Vagina (tissue), 2 donors: Measurements from ENCODE around the gene DDX55. TPM values are rescaled to one million over a fixed set of nuclear protein-coding genes. Genes with fewer than 3 reads are reported as not detected.
A peak's percentile ranks its signal among the peaks of the same experiment; 100 is the strongest.
"Not testable (repeated sequence)": the region's sequence is repeated elsewhere in the genome, so short reads cannot be mapped to it uniquely, and the experiment has no call there.

Experiments used
- DNase-seq, 2 donors: peaks; one replicate each; pipeline ENCODE4 v3.0.0-alpha.2; 2017; ENCODE audit errors: extremely low spot score in 2 of 2
- H3K27ac ChIP-seq: fragments of 200-600 bp; sonication (generic); one replicate; pipeline ENCODE4 v1.5.1; 2019
- H3K27me3 ChIP-seq: fragments of 200-600 bp; sonication (generic); one replicate; pipeline ENCODE4 v1.5.1; 2019
- H3K36me3 ChIP-seq, 2 donors: fragments of 200-600 bp; sonication (generic); one replicate each; pipeline ENCODE4 v1.5.1; 2017 to 2019
- H3K4me1 ChIP-seq: fragments of 200-600 bp; sonication (generic); one replicate; pipeline ENCODE4 v1.5.1; 2019
- H3K4me3 ChIP-seq, 2 donors: fragments of 200-600 bp; sonication (generic); 1 replicate in 1 of 2; 2 replicates in 1 of 2; pipeline ENCODE4 v1.5.1; 2016 to 2019
- H3K9me3 ChIP-seq: fragments of 200-600 bp; sonication (generic); one replicate; pipeline ENCODE4 v1.5.1; 2019
- CTCF ChIP-seq, 3 experiments: fragments of 450-650 bp in 2 of 3; fragments of 200-600 bp in 1 of 3; sonication (generic) in 1 of 3; IDR thresholded peaks; one replicate each; pipeline ENCODE4 v1.5.1; 2017 to 2019; ENCODE audit warnings: antibody characterized with exemption in 3 of 3, mild to moderate bottlenecking in 2 of 3, moderate library complexity in 2 of 3
- POLR2A ChIP-seq, 2 donors: fragments of 450-650 bp; IDR thresholded peaks; one replicate each; pipeline ENCODE4 v1.6.1; 2017; ENCODE audit warnings: antibody characterized with exemption in 2 of 2, mild to moderate bottlenecking in 2 of 2, moderate library complexity in 2 of 2
- POLR2AphosphoS5 ChIP-seq, 2 donors: sonication (generic); formaldehyde crosslinking; IDR thresholded peaks; one replicate each; pipeline ENCODE4 v1.9.0; 2017; ENCODE audit warnings: antibody characterized with exemption in 2 of 2, mild to moderate bottlenecking in 2 of 2, low read depth in 1 of 2; ENCODE audit not compliant: insufficient read depth in 1 of 2
- intact Hi-C: fragments of 100-400 bp; cut with DNase I; formaldehyde crosslinking; loops from one replicate; pipeline ENCODE4 v1.15.1; 2023
- total RNA-seq: library from RNA; depleted of rRNA; stranded (reverse); fragments of >200 nt; gene quantifications from one replicate; pipeline ENCODE4 v1.2.3, GENCODE V29; 2016

DDX55 gene, protein sequence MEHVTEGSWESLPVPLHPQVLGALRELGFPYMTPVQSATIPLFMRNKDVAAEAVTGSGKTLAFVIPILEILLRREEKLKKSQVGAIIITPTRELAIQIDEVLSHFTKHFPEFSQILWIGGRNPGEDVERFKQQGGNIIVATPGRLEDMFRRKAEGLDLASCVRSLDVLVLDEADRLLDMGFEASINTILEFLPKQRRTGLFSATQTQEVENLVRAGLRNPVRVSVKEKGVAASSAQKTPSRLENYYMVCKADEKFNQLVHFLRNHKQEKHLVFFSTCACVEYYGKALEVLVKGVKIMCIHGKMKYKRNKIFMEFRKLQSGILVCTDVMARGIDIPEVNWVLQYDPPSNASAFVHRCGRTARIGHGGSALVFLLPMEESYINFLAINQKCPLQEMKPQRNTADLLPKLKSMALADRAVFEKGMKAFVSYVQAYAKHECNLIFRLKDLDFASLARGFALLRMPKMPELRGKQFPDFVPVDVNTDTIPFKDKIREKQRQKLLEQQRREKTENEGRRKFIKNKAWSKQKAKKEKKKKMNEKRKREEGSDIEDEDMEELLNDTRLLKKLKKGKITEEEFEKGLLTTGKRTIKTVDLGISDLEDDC
- 16.5 TPM for total RNA-seq

DNA sequence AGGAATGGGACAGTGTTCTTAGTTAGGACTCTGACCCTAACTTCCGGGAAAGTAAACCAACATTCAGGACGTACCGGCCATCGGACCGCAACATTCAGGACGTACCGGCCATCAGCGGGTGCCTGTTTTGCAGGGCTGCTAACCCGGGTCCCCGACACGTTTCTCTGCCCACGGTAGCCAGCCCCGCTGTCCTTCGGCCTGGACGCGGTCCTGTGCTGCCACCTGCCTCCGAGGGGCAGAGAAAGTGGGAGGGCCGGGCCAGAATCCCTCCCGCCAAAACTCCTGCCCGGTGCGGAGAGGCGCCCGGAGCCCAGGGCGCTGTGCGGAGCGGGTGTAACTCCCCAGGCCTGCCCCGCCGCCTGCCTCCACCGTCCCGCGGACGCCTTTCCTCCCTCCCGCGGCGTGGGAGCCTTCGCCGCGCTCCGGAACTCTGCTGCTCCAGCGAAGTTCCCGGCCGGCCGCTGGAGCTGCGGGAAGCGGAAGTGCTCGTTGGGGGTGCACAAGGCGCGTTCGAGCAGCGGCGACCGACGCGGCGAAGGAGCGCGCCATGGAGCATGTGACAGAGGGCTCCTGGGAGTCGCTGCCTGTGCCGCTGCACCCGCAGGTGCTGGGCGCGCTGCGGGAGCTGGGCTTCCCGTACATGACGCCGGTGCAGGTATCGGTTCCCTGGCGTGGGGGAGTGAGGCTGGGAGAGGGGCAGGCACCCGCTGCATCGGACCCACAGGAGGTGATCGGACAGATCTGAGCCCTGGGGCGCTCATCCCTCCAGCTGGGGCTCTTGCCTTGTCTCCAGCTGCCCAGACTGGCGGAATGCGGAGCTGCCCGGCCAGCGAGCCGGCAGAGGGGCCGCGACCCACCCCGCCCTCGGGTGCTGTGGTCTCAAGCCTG lies at the start of gene DDX55:
Gene DDX55 (plus strand): TSS at position 498 of the 888 bp plus-strand sequence. CDS start 50 bp downstream, at position 548.
- Histone ChIP-seq H3K4me3 (peak within 1 kb of the TSS; percentile 72 to 91), H3K36me3 (peaks cover 0 to 44% of the 10 kb centered on the region in 2 donors), H3K27me3 (no peaks in the 10 kb centered on the region), H3K4me1 (peaks cover 29% of the 10 kb centered on the region), H3K27ac (peak within 1 kb of the TSS; percentile 73), H3K9me3 (no peaks in the 10 kb centered on the region)
- no peak for DNase-seq
- TF ChIP-seq CTCF (IDR thresholded peaks at IDR 0.05) (peak in 2 of 3 experiments; percentile 29 to 75), POLR2A (IDR thresholded peaks at IDR 0.05) (peak in 1 of 2 donors; percentile 5), POLR2AphosphoS5 (IDR thresholded peaks at IDR 0.05; ENCODE audit: insufficient read depth in 1 of 2, low read depth in 1 of 2) (peak; percentile 88 to 90)
- intact Hi-C loops: loop anchor here (10.0 kb wide), 1 partner anchor 337 kb away; no protein-coding TSS in a partner anchor

GRCh38 chr12:123554136-123554535 lies 47.8 kb upstream of the DDX55 start:
- H3K4me3 ChIP-seq, H3K27me3 ChIP-seq, DNase-seq, H3K9me3 ChIP-seq, H3K36me3 ChIP-seq, H3K4me1 ChIP-seq, intact Hi-C loops, H3K27ac ChIP-seq: not testable (repeated sequence)

- H3K27me3 ChIP-seq, intact Hi-C loops, DNase-seq: not testable (repeated sequence)
Measured at GRCh38 chr12:123554843-123555242, 47.1 kb upstream of the DDX55 start.

GRCh38 chr12:123558487-123558886 lies 43.4 kb upstream of the DDX55 start:
- H3K4me1 ChIP-seq, H3K36me3 ChIP-seq, H3K9me3 ChIP-seq, intact Hi-C loops, H3K27ac ChIP-seq, H3K4me3 ChIP-seq, H3K27me3 ChIP-seq, DNase-seq: not testable (repeated sequence)

More at GRCh38 chr12:123554843-123555242, 47.1 kb upstream of the DDX55 start:
- not testable (repeated sequence) for H3K27ac ChIP-seq, H3K4me3 ChIP-seq, H3K36me3 ChIP-seq, H3K9me3 ChIP-seq, H3K4me1 ChIP-seq

DNA sequence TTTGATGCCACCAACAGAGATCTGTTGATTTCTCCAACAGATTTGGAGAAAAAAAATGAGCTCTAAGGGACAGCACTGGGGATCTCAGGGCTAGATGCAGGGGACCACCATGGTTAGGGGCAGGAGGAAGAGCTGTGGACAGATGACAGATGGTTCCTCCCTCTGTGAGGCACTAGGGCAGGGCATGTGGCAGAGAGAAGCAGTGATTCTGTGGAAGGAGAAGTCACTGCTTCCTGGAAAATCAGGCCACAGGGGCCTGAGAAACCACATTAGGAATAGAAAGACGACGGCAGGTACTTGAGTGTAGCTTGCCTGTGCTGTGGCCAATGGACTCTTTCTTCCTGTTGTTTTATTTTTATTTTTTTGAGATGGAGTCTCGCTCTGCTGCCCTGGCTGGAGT lies 42.4 kb upstream of the DDX55 start:
- no peaks in the 10 kb centered on the region for H3K36me3 ChIP-seq
- intact Hi-C loops: no loop called here
- no peak overlapping the region for H3K4me3 ChIP-seq
- no peak overlapping the region for H3K27ac ChIP-seq
- TF ChIP-seq POLR2AphosphoS5 (IDR thresholded peaks at IDR 0.05; ENCODE audit: insufficient read depth in 1 of 2, low read depth in 1 of 2) (no peak), CTCF (IDR thresholded peaks at IDR 0.05) (no peak), POLR2A (IDR thresholded peaks at IDR 0.05) (no peak)
- H3K9me3 ChIP-seq: no peaks in the 10 kb centered on the region
- H3K27me3 ChIP-seq: no peaks in the 10 kb centered on the region
- no peak for DNase-seq
- H3K4me1 ChIP-seq: no peaks in the 10 kb centered on the region

DNA sequence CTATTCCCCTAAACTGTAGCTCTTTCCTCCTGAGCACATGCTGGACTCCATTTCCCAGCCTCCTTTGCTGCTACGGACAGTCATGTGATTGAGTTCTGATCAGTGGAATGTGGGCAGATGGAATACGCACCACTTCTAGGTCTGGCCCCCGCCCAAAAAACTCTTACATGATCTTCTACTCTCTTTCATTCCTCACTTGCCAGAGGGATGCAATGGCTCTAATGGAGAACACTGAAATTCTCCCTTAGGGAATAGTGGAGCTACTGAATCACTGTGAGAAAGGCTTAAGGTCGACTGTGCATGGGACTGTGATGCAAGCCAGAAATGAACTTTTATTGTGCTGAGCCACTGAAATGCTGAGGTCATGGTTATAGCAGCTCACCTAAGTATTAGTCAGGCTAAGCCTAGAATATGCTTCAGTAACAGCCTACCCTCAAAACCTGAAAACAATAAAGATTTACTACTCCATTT lies 30.5 kb upstream of the DDX55 start:
- Histone ChIP-seq H3K27ac (no peak overlapping the region), H3K9me3 (no peaks in the 10 kb centered on the region), H3K4me3 (no peak overlapping the region), H3K36me3 (peaks cover 0 to 4% of the 10 kb centered on the region in 2 donors), H3K4me1 (no peaks in the 10 kb centered on the region), H3K27me3 (no peaks in the 10 kb centered on the region)
- TF ChIP-seq POLR2AphosphoS5 (IDR thresholded peaks at IDR 0.05; ENCODE audit: insufficient read depth in 1 of 2, low read depth in 1 of 2) (no peak), POLR2A (IDR thresholded peaks at IDR 0.05) (no peak), CTCF (IDR thresholded peaks at IDR 0.05) (no peak)
- intact Hi-C loops: no loop called here
- DNase-seq: no peak
